Measurements from ENCODE around the gene SGTB. TPM values are rescaled to one million over a fixed set of nuclear protein-coding genes. Genes with fewer than 3 reads are reported as not detected.

Gene SGTB
- polyA plus RNA-seq, 1 donor from 2014 or later, result 9.6 TPM

GRCh38 chr5:65702036-65702435 lies 19.9 kb downstream of the SGTB start:
- TF ChIP-seq SMC3 (conservative IDR thresholded peaks at IDR 0.05; ENCODE audit: poor library complexity) (no peak), TAF1 (IDR thresholded peaks at IDR 0.05; ENCODE audit: low read depth) (no peak), EZH2 (IDR thresholded peaks at IDR 0.05; ENCODE audit: borderline replicate concordance, insufficient read depth, low read length, poor library complexity, severe bottlenecking) (no peak), MXI1 (conservative IDR thresholded peaks at IDR 0.05; ENCODE audit: poor library complexity, severe bottlenecking) (no peak), RAD21 (conservative IDR thresholded peaks at IDR 0.05) (no peak), EP300 (conservative IDR thresholded peaks at IDR 0.05; ENCODE audit: poor library complexity, severe bottlenecking) (no peak), POLR2AphosphoS5 (IDR thresholded peaks at IDR 0.05) (no peak)

GRCh38 chr5:65699338-65699737 lies 22.6 kb downstream of the SGTB start:
- no peak overlapping the region for H3K4me3 ChIP-seq (ENCODE audit: low read length)
- peaks cover 5% of the 10 kb centered on the region for H3K36me3 ChIP-seq (ENCODE audit: insufficient read depth, low read length)
- H3K9me3 ChIP-seq (ENCODE audit: low read length), result no peaks in the 10 kb centered on the region
- H4K20me1 ChIP-seq (ENCODE audit: insufficient read depth), result no peaks in the 10 kb centered on the region
- H3F3A ChIP-seq (ENCODE audit: insufficient read depth, low read length, poor library complexity, severe bottlenecking), result no peaks in the 10 kb centered on the region
- H3K79me2 ChIP-seq (replicated peaks; ENCODE audit: insufficient read depth, low read length), result no peaks in the 10 kb centered on the region
- H3K27me3 ChIP-seq (ENCODE audit: insufficient read depth, low read depth, low read length), result no peaks in the 10 kb centered on the region
- H2AFZ ChIP-seq (ENCODE audit: low read depth, low read length), result no peak overlapping the region
- H3K4me2 ChIP-seq (ENCODE audit: low read length), result no peak overlapping the region
- TF ChIP-seq POLR2AphosphoS5 (IDR thresholded peaks at IDR 0.05) (no peak), REST (IDR thresholded peaks at IDR 0.05; ENCODE audit: borderline replicate concordance) (no peak), EP300 (conservative IDR thresholded peaks at IDR 0.05; ENCODE audit: poor library complexity, severe bottlenecking) (no peak), MXI1 (conservative IDR thresholded peaks at IDR 0.05; ENCODE audit: poor library complexity, severe bottlenecking) (no peak), TAF1 (IDR thresholded peaks at IDR 0.05; ENCODE audit: low read depth) (no peak), RAD21 (conservative IDR thresholded peaks at IDR 0.05) (no peak), SMC3 (conservative IDR thresholded peaks at IDR 0.05; ENCODE audit: poor library complexity) (no peak), CTCF (IDR thresholded peaks at IDR 0.05; ENCODE audit: poor library complexity, severe bottlenecking) (no peak), EZH2 (IDR thresholded peaks at IDR 0.05; ENCODE audit: borderline replicate concordance, insufficient read depth, low read length, poor library complexity, severe bottlenecking) (no peak)
- H3K27ac ChIP-seq (ENCODE audit: low read length), result no peak overlapping the region
- no peak overlapping the region for H3K9ac ChIP-seq (ENCODE audit: low read length)
- no peaks in the 10 kb centered on the region for H3K9me2 ChIP-seq (ENCODE audit: insufficient read depth, low read length)

More at GRCh38 chr5:65702036-65702435, 19.9 kb downstream of the SGTB start:
- H3K4me3 ChIP-seq (ENCODE audit: low read length), result no peak overlapping the region
- H3K36me3 ChIP-seq (ENCODE audit: insufficient read depth, low read length), result no peaks in the 10 kb centered on the region
- H3K27ac ChIP-seq (ENCODE audit: low read length), result no peak overlapping the region
- H3K79me2 ChIP-seq (replicated peaks; ENCODE audit: insufficient read depth, low read length), result no peaks in the 10 kb centered on the region
- H3K4me2 ChIP-seq (ENCODE audit: low read length), result no peak overlapping the region
- H3K27me3 ChIP-seq (ENCODE audit: insufficient read depth, low read depth, low read length), result no peaks in the 10 kb centered on the region
- H3K9ac ChIP-seq (ENCODE audit: low read length), result no peak overlapping the region
- no peak overlapping the region for H2AFZ ChIP-seq (ENCODE audit: low read depth, low read length)
- no peaks in the 10 kb centered on the region for H3K9me2 ChIP-seq (ENCODE audit: insufficient read depth, low read length)
- no peaks in the 10 kb centered on the region for H4K20me1 ChIP-seq (ENCODE audit: insufficient read depth)
- H3K9me3 ChIP-seq (ENCODE audit: low read length), result no peaks in the 10 kb centered on the region
- H3F3A ChIP-seq (ENCODE audit: insufficient read depth, low read length, poor library complexity, severe bottlenecking), result no peaks in the 10 kb centered on the region
